ENCODE results near the gene SMG9.
"Not testable (repeated sequence)": the region's sequence is repeated elsewhere in the genome, so short reads cannot be mapped to it uniquely, and the experiment has no call there.

SMG9 gene

DNA sequence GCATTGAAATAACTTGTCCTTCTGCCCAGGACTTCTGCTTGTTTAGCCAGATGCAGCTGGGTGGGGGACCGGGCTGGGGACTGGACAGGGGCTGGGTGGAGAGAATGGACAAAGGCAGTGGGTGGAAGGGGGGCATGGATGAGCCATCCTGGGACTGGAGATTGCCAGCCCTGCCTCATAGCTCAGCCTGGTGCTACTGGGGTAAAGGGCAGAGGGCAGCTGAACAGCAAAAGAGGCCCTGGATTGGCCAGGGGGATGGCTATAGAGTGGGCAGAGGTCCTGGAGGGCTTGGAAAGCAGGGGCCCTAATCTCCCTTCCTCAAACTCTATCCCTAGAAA, 67.1 kb downstream of the SMG9 start:
- no peak for DNase-seq

DNA sequence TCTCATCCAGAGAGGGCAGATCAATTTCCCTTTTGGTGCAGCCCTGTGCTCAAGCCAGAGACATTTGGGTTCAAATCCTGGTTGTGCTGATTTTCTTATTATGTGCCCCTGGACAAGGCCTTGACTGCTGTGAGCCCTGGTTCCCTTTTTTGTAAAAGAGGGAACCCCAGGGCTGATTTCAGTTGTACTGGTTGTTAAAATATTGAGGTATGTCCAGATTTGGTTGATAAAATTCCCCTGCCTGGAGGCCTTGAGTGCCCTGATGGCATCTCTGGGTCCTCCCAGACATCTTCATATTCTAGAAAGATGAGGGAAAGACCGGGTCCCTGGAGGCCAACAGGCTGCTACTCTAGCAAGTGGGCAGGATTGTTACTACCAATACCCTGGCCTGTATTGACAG, 70.4 kb downstream of the SMG9 start:
- DNase-seq = no peak

DNA sequence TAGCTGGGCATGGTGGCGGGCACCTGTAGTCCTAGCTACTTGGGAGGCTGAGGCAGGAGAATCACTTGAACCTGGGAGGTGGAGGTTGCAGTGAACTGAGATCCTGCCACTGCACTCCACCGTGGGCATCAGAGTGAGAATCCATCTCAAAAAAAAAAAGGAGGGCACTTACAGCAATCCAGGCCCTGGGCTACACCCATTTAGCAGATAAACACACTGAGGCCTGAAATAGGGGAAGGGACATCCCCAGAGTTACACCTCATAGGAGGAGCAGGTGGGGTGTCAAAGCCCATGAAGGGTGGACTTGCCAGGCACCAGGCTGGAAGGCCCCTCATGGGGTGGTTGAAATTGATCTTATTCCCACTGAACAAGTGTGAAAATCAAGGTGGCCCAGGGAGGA, 70.9 kb downstream of the SMG9 start:
- DNase-seq = no peak

DNA sequence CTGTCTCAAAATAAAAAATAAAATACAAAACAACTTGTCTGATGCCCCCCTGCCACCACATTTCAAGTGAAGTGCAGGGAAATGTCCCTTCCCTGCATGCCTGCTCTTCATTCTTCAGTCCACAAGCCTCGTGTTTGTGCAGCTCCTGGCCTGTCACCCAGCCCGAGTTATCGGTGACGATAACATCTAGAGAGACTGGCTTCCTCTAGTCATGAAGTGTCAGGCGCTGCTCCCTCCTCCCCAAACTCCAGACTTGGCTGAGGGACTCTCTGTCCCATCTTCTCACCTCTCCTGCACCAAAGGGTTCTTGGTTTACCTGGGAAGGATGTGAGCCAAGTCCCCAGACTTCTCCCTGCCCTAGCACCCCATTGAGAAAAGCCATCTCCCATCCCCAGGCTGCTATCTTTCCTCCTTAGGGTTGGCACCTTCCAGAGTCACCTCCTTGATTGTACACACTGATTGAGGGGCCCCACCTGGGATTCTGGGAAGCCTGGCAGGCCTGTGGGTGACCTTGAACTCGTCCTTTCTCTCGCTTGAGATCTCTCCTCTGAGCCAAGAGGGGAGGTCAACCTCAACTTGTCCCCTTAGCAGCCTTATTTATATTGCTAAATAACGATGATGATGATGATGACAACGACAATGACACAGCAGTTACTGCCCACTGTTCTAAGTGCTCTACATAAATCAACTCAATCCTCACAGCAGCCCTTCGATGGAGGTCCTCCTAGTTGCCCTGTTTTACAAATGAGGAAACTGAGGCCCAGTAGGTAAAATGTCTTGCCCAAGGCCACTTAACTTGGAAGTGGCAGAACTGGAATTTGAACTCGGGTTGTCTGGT, 71.7 kb downstream of the SMG9 start:
- no peak for DNase-seq

DNA sequence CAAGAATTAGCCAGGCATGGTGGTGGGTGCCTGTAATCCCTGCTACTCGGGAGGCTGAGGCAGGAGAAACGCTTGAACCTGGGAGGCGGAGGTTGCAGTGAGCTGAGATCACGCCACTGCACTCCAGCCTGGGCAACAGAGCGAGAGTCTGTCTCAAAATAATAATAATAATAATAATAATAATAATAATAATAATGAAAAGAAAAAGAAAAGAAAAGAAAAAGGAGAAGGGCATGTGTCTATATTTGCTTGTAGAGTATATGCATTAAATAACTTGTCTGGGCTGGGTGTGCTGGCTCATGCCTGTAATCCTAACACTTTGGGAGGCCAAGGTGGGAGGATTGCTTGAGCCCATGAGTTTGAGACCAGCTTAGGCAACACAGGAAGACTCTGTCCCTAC, 72.5 kb downstream of the SMG9 start:
- not testable (repeated sequence) for DNase-seq

DNA sequence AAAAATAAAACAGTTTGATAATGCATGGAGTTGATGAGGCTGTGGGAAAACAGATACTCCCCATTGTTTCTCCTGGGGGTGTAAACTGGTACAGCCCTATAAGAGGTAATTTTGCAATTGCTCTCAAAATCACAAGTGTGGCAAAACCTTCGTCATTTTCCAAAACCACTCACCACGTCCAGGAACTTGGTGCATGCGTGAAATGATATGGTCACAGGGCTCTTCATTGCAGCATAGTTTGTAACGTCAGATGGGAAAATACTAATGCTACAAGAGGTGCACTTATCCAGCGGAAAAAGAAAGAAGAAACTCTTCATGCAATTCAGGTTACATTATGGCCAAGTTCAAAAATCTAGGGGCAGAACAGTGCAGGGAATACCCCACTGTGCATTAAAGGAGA, 72.9 kb downstream of the SMG9 start:
- DNase-seq = no peak

DNA sequence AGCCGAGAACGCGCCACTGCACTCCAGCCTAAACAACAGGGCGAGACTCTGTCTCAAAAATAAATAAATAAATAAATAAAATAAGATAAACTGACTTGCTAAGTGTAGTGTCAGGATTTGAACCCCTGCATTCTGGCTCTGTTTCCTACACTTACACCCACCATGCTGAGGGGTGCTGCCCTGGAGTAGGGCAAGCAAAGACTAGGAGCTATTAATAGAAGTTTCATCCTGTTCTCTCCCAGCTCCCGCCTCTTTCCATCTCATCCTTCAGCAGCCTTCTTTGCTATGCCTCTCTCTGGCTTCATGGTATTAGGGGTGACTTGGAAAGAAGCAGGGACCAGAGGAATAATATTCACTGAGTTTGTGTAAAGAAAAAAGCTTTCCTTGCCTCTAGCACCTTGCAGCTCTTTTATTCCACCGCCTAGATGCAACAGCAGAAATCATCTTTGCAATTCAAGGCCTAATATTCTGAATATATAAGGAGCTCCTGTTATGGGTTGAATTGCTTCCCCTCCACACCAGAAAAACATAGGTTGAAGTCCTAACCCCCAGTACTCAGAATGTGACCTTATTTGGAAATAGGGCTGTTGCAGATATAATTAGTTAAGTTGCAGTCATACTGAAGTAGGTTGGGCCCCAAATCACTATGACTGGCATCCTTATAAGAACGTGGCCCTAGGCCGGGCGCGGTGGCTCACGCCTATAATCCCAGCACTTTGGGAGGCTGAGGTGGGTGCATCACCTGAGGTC, 76.1 kb downstream of the SMG9 start:
- no peak for DNase-seq

All from CD4-positive, alpha-beta T cell treated with Interferon gamma for 1 hour (primary cell).